Eye (tissue), 1 donor: ENCODE data around the gene C10orf88.
"Not testable (repeated sequence)": the region's sequence is repeated elsewhere in the genome, so short reads cannot be mapped to it uniquely, and the experiment has no call there.

ENCODE experiments used
- DNase-seq: peaks from one replicate; pipeline ENCODE4 v3.0.0-alpha.2; 2015

Gene C10orf88

GRCh38 chr10:122955892-122956291 lies 1.9 kb upstream of the C10orf88 start:
- DNase-seq: no peak

GRCh38 chr10:122954731-122955050 lies 664 bp upstream of the C10orf88 start:
- no peak for DNase-seq

GRCh38 chr10:122949296-122949695 lies 4.7 kb downstream of the C10orf88 start:
- DNase-seq: no peak

DNA sequence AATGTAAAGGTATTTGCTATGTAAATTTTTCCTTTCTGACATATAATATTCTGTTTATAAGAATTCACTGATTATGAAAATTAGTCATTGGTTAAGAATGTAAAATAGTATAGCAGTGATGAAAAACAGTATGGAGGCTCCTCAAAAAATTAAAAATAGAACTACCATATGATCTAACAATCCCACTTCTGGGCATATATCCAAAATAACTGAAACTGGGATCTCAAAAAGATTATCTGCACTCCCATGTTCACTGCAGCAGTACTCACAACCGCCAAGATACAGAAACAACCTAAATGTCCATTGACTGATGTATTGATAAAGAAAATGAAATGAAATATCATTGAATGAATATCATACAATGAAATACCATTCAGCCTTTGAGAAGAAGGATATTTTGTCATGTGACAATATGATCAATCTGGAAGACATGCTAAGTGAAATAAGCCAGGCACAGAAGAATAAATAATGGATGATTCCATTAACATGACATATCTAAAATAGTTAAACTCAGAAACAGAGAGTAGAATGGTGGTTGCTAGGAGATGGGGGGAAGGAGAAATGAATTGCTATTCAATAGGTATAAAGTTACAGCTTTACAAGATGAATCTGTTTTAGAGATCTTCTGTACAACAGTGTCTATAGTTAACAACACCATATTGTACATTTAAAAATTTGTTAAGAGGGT lies 14.0 kb downstream of the C10orf88 start:
- DNase-seq: peak; percentile 24

GRCh38 chr10:122939133-122939855 lies 14.7 kb downstream of the C10orf88 start:
- no peak for DNase-seq

- no peak for DNase-seq
Observed at GRCh38 chr10:122931088-122931906, 22.7 kb downstream of the C10orf88 start.

DNA sequence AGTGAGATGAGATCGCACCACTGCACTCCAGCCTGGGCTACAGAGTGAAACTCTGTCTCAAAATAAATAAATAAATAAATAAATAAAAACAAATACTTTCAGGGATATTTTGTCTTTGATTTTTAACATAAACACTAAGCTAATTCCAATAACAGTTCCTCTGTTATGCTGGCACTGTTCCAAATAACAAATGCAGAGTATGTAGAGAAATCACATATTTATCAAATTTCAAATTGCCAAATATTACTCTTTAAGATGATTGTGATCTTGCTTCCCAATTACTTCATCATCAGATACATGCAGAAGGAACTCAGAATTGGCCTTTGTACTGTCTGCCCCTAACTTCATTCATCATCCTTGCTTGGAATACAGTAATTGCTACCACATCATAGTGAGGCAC lies 23.9 kb downstream of the C10orf88 start:
- no peak for DNase-seq

GRCh38 chr10:122915700-122916099 lies 38.3 kb downstream of the C10orf88 start:
- no peak for DNase-seq

GRCh38 chr10:122911889-122912484 lies 42.0 kb downstream of the C10orf88 start:
- peak; percentile 86 for DNase-seq

DNA sequence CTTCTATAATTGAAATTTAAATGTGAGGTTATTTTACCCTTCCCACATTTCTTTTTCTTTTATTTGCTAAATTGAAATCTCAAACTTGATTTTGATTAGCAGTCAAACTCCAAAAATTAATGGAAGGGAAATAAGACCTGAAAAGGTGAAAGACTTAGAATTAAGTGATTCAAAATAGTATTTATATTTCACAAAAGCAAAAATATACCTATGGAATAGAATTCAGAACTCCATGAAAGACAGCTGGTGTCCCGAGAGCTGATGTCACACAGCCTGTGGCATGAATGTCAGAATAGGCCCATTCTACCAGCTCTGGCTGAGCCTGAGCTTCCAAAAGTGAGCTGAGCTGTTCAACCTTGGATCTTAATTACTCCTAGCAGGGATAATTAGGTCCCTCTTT lies 43.7 kb downstream of the C10orf88 start, which contains the start of gene FAM24A:
FAM24A (plus strand) TSS at position 301 of the 400 bp plus-strand sequence. CDS start 1,025 bp downstream, outside the sequence.
- DNase-seq: no peak

- not testable (repeated sequence) for DNase-seq
Observed at GRCh38 chr10:122903861-122904260, 50.2 kb downstream of the C10orf88 start.

DNA sequence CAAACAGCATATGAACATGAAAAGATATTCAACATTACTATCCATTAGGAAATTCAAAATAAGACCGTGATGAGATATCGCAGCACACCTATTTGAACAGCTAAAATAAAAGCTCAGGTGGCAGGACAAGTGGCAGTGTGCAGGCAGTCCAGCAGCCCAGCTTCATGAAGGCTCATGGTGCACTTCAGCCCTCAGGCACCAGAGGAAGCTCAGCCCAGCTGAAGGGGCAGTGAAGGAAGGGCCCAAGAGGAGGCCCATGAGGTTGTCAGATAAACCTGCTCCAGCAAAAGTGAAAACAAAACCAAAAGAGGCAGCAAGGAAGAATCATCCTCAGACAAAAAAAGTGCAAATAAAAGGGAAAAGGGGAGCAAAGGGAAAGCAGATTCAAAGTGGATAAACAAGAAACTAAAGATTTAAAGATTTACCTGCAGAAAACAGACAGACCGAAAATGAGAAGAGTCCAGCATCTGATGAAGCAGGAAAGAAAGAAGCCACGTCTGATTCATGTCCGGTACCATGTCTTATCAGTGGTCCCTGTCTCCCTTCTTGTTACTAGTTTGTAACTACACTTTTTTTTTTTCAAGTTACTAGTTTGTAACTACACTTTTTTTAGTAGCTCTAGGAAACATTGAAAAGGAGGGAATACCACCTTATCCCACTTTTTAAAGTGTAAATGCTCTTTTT lies 59.6 kb downstream of the C10orf88 start:
- DNase-seq: no peak

DNA sequence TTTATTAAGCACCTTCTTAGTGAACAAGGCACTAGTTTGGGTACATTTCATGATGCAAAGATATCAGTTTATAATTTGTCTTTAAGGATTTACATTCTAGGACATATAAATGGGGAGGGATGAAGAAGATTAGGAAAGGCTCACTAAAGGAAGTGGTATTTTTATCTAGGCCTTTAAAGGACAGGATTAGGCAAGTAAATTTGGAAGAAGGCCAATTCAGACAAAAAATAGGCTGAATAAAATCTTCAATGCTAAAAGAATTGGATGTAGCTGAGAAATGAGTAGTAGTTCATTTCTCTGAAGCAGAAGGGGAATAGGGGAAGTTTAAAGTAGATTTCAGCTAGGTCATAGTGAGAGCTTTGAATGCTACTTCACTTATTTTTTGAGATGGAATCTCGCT lies 69.9 kb downstream of the C10orf88 start:
- DNase-seq: no peak

DNA sequence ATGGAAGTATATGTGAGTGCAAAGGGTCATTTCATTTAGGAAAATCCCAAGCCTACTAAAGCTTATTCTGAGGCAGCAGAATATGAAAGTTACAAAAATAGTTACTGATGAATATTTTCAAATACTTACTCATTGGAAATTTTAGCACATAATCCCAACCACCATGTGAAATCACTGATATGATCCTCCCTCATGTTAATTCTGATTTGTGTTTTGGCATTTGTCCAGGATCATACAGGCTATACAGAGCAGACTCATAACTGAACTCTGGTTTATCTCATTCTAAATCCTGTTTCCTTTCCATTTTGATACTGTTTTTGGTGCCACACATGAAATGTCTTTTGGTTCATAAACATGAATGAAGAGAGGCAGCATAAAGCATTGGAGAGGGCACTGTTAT lies 71.3 kb downstream of the C10orf88 start:
- no peak for DNase-seq
